ENCODE data around the gene AP3S2. TPM values are rescaled to one million over a fixed set of nuclear protein-coding genes. Genes with fewer than 3 reads are reported as not detected.

AP3S2 gene
- total RNA-seq, 4 donors from 2014 or later, result 37.3 to 73.8 (median 56.2) TPM

DNA sequence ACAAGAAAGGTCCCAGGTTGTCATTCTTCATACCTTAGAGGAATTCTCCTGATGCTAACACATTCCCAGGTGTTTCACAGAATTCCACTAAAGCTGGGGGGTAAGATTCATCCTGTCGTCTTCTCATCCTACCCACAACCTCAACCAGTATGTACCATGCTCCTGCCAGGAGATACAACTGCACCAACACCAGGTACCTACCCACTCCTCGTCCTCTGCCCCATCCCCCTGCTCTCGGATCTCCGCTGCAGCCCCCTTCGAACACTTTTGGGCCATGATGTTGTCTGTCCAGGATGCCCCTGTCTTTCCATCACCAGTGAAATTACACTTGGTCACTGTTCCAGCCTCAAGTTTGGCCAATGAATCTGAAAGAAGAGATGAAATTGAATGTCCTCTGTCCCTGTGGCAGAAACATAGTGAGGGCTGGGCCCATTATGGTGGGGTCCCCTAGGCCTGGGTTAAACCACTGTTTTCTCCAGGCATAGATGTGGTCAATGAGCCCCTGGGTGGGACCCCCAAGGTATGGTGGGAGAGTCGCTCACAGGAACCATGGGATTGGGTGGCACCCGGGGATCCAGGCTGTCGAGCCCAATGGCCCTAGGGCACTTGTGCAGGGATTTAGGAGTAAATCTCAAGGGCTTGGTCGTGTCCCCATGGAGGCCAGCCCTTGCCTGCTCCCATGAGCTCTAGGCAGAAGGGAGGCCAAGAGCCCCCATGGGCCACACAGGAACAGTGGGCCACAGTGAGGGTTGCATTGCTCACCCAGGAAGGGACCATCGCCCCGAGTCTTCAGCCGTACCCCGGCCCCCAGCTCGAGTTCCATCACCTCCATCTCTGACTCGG lies 9.4 kb upstream of the AP3S2 start:
- DNase-seq (ENCODE audit: low spot score) (no peak), ATAC-seq (ENCODE audit: low FRiP score) (no peak)
- TF ChIP-seq, protein P1, sequence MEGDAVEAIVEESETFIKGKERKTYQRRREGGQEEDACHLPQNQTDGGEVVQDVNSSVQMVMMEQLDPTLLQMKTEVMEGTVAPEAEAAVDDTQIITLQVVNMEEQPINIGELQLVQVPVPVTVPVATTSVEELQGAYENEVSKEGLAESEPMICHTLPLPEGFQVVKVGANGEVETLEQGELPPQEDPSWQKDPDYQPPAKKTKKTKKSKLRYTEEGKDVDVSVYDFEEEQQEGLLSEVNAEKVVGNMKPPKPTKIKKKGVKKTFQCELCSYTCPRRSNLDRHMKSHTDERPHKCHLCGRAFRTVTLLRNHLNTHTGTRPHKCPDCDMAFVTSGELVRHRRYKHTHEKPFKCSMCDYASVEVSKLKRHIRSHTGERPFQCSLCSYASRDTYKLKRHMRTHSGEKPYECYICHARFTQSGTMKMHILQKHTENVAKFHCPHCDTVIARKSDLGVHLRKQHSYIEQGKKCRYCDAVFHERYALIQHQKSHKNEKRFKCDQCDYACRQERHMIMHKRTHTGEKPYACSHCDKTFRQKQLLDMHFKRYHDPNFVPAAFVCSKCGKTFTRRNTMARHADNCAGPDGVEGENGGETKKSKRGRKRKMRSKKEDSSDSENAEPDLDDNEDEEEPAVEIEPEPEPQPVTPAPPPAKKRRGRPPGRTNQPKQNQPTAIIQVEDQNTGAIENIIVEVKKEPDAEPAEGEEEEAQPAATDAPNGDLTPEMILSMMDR (IDR thresholded peaks at IDR 0.05), result no peak

DNA sequence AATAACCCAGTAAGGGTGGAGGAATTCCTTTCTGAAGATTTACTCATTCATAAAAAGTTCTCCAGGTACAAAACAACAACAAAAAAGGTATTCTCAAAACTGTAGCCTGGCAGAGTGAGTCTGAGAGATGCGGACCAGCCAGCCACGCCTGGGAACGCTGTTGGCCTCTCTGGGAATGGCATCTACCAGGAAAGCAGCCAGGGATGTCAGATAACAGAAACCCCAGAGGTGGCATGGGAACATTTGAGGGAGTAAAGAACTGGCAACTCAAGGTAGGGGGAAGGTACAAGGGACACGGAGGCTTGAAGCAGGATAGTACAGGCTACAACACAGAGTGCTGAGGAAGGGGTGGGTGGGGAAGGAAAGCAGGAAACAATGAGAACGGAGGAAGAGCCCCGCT lies 7.1 kb upstream of the AP3S2 start:
- no peak for DNase-seq (ENCODE audit: low spot score)
- ATAC-seq (ENCODE audit: low FRiP score), result no peak
- TF ChIP-seq, protein P1 (IDR thresholded peaks at IDR 0.05), result no peak

DNA sequence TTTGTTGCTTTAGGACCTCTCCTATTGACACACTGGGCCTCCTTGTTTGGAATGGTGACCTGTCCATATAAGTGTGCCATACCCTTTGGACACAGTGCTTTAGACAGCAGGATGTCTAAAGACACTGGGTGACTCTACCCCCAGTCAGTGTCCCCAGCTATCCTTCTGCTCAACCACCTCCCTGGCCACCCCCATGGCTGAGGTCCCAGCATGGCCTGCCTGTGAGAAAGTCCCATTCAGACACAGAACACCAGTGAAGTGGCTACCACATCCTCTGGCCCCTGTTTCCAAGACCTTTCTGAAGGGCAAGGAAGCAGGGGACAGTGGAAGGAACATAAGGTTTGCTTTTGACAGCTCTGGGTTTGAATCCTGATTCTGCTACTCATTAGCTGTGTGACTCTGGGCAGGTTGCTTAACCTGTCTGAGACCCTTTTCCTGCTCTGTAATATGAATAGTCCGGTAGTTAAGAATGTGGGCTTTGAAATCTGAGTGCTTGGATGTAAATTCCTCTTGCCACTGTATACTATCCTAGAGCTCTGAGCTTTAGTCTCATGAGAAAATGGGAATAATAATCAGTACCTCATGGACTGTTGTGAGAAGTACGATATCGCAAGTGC lies 6.3 kb upstream of the AP3S2 start:
- TF ChIP-seq, protein P1 (IDR thresholded peaks at IDR 0.05), result no peak
- DNase-seq (ENCODE audit: low spot score), result no peak
- ATAC-seq (ENCODE audit: low FRiP score), result no peak

DNA sequence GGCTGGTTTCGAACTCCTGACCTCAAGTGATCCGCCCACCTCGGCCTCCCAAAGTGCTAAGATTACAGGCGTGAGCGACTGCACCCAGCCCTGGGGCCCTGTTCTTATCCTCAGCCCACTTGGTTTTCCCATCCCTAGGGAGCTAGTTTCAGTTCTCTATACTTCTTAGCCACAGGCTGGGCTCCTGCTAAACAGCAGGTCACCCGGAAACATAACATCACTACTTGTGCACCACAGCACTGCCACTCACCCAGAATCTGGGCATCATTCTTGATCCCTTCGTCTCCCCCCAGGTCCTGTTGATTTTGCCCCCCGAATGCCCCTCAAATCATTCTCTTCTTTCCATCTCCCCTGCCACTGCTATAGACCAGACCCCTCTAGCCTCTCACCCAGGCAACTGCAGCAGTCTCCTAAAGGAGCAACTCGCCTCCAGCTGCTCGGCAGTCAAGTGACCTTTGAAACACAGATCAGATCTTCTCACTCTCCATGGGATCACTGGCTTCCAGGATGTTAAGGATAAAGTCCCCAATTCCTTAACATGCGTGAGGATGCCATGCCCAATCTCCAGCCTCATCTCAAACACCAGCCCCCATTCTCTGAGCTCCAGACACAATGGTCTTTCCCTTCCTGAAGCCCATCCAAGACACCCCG lies 5.6 kb upstream of the AP3S2 start:
- DNase-seq (ENCODE audit: low spot score) (no peak), ATAC-seq (ENCODE audit: low FRiP score) (no peak)
- TF ChIP-seq, protein P1 (IDR thresholded peaks at IDR 0.05), result no peak

DNA sequence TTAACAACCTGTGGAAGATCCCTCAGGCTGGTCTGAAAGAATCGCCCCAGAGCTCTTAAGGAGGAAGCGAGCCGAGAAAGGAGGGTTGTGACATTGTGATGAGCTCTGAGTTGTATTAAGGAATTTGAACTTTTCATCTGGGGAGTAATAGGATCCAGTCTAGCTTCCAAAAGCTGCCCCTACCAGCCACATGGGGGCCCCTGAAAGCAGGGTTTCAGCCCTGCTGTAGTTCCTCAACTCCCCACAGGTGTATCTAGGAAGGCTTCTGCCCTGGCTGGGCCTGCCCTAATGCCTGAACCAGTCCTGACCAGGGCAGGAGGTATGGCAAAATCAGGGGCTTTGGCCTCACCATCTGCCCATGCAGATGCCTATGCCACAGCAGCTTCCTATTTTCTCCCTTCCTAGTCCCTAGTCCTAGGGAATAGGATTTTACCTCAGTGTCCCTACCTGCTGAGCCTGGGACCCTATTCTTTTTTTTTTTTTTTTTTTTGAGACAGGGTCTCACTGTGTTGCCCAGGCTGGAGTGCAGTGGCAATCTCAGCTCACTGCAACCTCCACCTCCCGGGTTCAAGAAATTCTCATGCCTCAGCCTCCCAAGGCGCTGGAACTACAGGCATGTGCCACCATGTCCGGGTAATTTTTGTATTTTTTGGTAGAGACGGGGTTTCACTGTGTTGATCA lies 5.0 kb upstream of the AP3S2 start:
- DNase-seq (ENCODE audit: low spot score) (no peak), ATAC-seq (ENCODE audit: low FRiP score) (no peak)
- TF ChIP-seq, protein P1 (IDR thresholded peaks at IDR 0.05), result no peak

DNA sequence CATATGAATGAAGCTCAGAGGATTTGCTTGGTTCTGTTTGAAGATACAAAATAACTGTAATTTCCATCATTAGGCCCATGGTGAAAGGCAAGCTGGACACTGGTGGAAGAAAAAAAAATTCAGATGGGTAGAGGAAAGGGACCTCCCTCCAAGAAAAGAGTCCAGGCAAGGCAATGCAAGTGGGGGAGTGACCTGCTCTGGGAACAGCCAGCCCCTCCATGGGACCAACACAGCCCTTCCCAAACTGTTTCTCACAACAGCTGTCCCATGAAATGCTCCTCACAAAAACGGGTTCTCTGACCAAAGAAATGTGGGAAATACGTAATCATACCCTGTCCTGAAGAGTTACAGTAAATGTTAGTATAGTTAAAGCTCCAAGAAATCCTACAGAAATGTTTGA lies 4.4 kb upstream of the AP3S2 start:
- DNase-seq (ENCODE audit: low spot score), result no peak
- TF ChIP-seq, protein P1 (IDR thresholded peaks at IDR 0.05), result no peak
- ATAC-seq (ENCODE audit: low FRiP score), result no peak

Data from omental fat pad (tissue), 4 donors.